Kidney (tissue), 14 donors: ENCODE measurements around the gene GMPR2. TPM values are rescaled to one million over a fixed set of nuclear protein-coding genes. Genes with fewer than 3 reads are reported as not detected.

Source experiments
- DNase-seq, 5 donors: peaks; one replicate each; pipeline ENCODE4 v3.0.0-alpha.2; 2013 to 2020
- FAIRE-seq: peaks from 2 replicates; lab custom pipeline; 2012; peaks lifted over from hg19 to GRCh38; lab: Jason Lieb, UNC
- H3K27ac ChIP-seq, 2 donors: one replicate each; pipeline ENCODE4 v1.7.0; 2013; ENCODE audit warnings: low read depth in 2 of 2, low read length in 2 of 2, inconsistent platforms in 1 of 2
- H3K27me3 ChIP-seq: one replicate; pipeline ENCODE4 v1.7.1; 2013; ENCODE audit warnings: low read length, inconsistent platforms; ENCODE audit not compliant: control insufficient read depth, insufficient read depth
- H3K36me3 ChIP-seq, 3 donors: one replicate each; pipeline versions ENCODE4 v1.7.0 to v1.7.1; 2013; ENCODE audit warnings: low read length in 3 of 3, control low read depth in 1 of 3, inconsistent platforms in 1 of 3; ENCODE audit not compliant: insufficient read depth in 3 of 3, control insufficient read depth in 2 of 3
- H3K4me1 ChIP-seq, 3 donors: one replicate each; pipeline versions ENCODE4 v1.7.0 to v1.7.1; 2013; ENCODE audit warnings: low read length in 3 of 3, inconsistent platforms in 1 of 3, low read depth in 1 of 3; ENCODE audit not compliant: control insufficient read depth in 2 of 3, insufficient read depth in 2 of 3
- H3K4me3 ChIP-seq, 3 donors: one replicate each; pipeline versions ENCODE4 v1.7.0 to v1.8.1; 2013; ENCODE audit warnings: low read length in 3 of 3, control low read depth in 1 of 3, inconsistent platforms in 1 of 3
- H3K9ac ChIP-seq, 3 donors: one replicate each; pipeline versions ENCODE4 v1.7.0 to v1.7.1; 2013; ENCODE audit warnings: low read length in 3 of 3, control low read depth in 1 of 3, inconsistent platforms in 1 of 3
- H3K9me3 ChIP-seq, 3 donors: one replicate each; pipeline versions ENCODE4 v1.7.0 to v1.7.1; 2013; ENCODE audit warnings: low read length in 3 of 3, control low read depth in 1 of 3, inconsistent platforms in 1 of 3; ENCODE audit not compliant: control insufficient read depth in 2 of 3, insufficient read depth in 1 of 3
- CTCF ChIP-seq: IDR thresholded peaks from 3 replicates; pipeline ENCODE4 v1.5.1; 2012; ENCODE audit warnings: mild to moderate bottlenecking, moderate library complexity, borderline replicate concordance; ENCODE audit not compliant: insufficient read depth; ENCODE audit errors: extremely low read depth
- intact Hi-C: fragments of 100-400 bp; cut with DNase I; formaldehyde crosslinking; loops from one replicate; pipeline ENCODE4 v1.11.1; 2022
- polyA plus RNA-seq: library from polyadenylated mRNA; stranded (reverse); fragments of 350-450 nt; fragmentation: Illumina TruSeq; extraction: RNeasy Lipid Tissue Mini Kit (QIAGEN cat#74804); gene quantifications from one replicate; pipeline ENCODE4 v1.2.3, GENCODE V29; 2014; ENCODE audit warnings: low read depth, low replicate concordance; ENCODE audit not compliant: insufficient read depth
- total RNA-seq: library from RNA; stranded (reverse); fragmentation: NEBNext Ultra II Directional; extraction: Animal tissue kit (Norgen Biotek cat#: 25700); gene quantifications from one replicate; pipeline ENCODE4 v1.2.1, GENCODE V29; 2021
- donor health status: control.
- donor health status: control.
- donor health status: control.
- donor health status: control.
- donor health status: control.
- donor health status: DM: yes; HTN: yes; CAD: no.
- donor health status: Normal renal cell carcinoma (clear cell type).

Gene GMPR2
- total and polyA plus RNA-seq, 2 donors from 2014 or later = 75.0 to 92.5 TPM

GRCh38 chr14:24270537-24271133 lies 37.9 kb downstream of the GMPR2 start:
- intact Hi-C loops = no loop called here
- FAIRE-seq (no peak), DNase-seq (no peak)
- peak overlapping the region; percentile 79 to 95 (median 92) for H3K4me3 ChIP-seq
- H3K4me1 ChIP-seq = peaks cover 0 to 10% (median 0%) of the 10 kb centered on the region in 3 donors
- no peaks in the 10 kb centered on the region for H3K27me3 ChIP-seq
- peak overlapping the region; percentile 88 to 96 for H3K27ac ChIP-seq
- no peaks in the 10 kb centered on the region for H3K9me3 ChIP-seq
- peak overlapping the region; percentile 54 to 92 (median 90) for H3K9ac ChIP-seq
- peaks cover 0 to 7% (median 7%) of the 10 kb centered on the region in 3 donors for H3K36me3 ChIP-seq
- no peak for TF ChIP-seq CTCF

DNA sequence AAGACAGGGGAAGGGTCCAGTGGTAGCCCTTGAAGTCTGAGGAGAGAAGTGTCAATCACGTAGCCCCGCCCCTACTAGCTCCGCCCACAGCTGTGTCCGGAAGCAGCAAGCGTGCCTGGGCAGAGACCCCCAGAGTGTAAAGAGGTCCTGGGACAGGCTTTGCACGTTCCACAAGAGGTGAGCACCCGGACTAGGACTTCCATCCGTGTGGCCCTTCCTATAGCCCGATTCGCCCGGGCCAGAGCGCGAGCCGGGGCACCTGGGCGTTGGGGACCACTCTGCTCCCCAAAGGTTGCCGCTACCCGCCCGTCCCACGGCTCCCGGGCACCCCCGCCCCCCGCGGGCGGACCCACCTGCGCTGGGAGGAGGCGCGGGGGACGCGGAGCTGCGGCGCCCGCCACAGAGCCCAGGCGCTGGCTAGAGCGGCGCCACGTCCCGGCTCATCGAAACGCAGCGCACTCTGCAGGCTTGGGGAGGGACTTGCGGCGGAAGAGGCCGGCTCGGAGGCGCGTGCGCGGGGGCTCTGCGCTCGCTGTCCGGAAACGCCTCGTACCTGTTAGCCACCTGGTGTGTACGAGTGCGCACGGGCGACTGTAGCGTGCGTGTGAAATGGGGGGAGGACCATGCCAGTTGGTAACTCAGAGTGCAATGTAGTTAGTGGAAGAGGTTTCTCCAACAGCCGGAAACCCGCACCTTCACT lies 38.6 kb downstream of the GMPR2 start, which contains the start of gene RABGGTA:
Gene RABGGTA (minus strand): TSS at position 464 of the 700 bp plus-strand sequence. CDS start 482 bp downstream, outside the sequence.
- intact Hi-C loops = no loop called here
- H3K4me1 ChIP-seq = peaks cover 0 to 10% (median 0%) of the 10 kb centered on the region in 3 donors
- DNase-seq = peak; percentile 93 to 97 (median 96)
- peak within 1 kb of the TSS; percentile 79 to 95 (median 92) for H3K4me3 ChIP-seq
- peak within 1 kb of the TSS; percentile 88 to 96 for H3K27ac ChIP-seq
- peak within 1 kb of the TSS; percentile 80 to 93 (median 92) for H3K9ac ChIP-seq
- no peaks in the 10 kb centered on the region for H3K9me3 ChIP-seq
- no peaks in the 10 kb centered on the region for H3K27me3 ChIP-seq
- H3K36me3 ChIP-seq = peaks cover 0 to 7% (median 7%) of the 10 kb centered on the region in 3 donors
- peak; percentile 79 for TF ChIP-seq CTCF
- no peak for FAIRE-seq

DNA sequence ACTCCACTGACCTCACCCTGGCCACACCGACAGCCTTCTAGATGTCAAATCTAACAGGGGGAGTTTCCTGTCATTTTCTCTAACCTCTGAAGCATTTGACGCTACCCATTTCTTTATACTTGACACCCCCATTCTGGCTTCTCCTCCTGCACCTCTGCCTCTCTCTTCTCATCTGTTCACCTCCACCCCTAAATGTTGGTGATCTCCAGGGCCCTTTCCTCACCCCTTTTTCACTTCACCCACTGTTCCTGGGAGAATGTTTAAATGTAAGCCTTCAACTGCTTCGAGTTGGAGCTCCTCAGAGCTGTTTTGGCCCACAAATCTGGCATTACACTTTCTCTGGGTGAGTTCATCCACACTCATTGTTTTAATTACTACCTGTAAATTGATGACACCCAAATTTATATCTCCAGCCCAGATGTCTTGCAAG lies 39.1 kb downstream of the GMPR2 start:
- no peak for TF ChIP-seq CTCF
- H3K9ac ChIP-seq = peak overlapping the region; percentile 80 to 93 (median 92)
- H3K27ac ChIP-seq = peak overlapping the region; percentile 88 to 96
- H3K9me3 ChIP-seq = no peaks in the 10 kb centered on the region
- no peak for DNase-seq
- no peaks in the 10 kb centered on the region for H3K27me3 ChIP-seq
- H3K36me3 ChIP-seq = peaks cover 0 to 7% (median 4%) of the 10 kb centered on the region in 3 donors
- intact Hi-C loops = no loop called here
- FAIRE-seq = no peak
- H3K4me3 ChIP-seq = peak overlapping the region; percentile 79 to 95 (median 92)
- peaks cover 0 to 10% (median 0%) of the 10 kb centered on the region in 3 donors for H3K4me1 ChIP-seq
